Activated naive CD8-positive, alpha-beta T cell treated with anti-CD3 and anti-CD28 coated beads, Interleukin-2, amount 10 ng/mL, durations not matched to agents 7 days and 5 days (primary cell): ENCODE measurements around the gene PURA. TPM values are rescaled to one million over a fixed set of nuclear protein-coding genes. Genes with fewer than 3 reads are reported as not detected.

Source experiments
- ATAC-seq: fragments of 150-1000 bp; cut with Tn5 transposase; one replicate; pipeline ENCODE4 v1.10.0; 2021; ENCODE audit warnings: low read depth, moderate library complexity
- POLR2A ChIA-PET: fragments of 350-600 bp; sonication (Branson Sonifier 250); formaldehyde crosslinking; loops from one replicate; lab custom pipeline; 2021; ENCODE audit warnings: antibody characterized with exemption; lab: Charles Lee
- DNase-seq: peaks from one replicate; pipeline ENCODE4 v3.0.0; 2021
- H3K27ac Mint-ChIP-seq: one replicate; pipeline ENCODE4 v1.8.0; 2022; ENCODE audit warnings: mild to moderate bottlenecking, mixed read lengths
- H3K27me3 Mint-ChIP-seq: one replicate; pipeline ENCODE4 v1.8.0; 2022; ENCODE audit warnings: mild to moderate bottlenecking, moderate library complexity, mixed read lengths
- H3K36me3 Mint-ChIP-seq: one replicate; pipeline ENCODE4 v1.8.0; 2021; ENCODE audit warnings: mild to moderate bottlenecking, mixed read lengths
- H3K4me1 Mint-ChIP-seq: one replicate; pipeline ENCODE4 v1.8.0; 2021; ENCODE audit warnings: mixed read lengths
- H3K4me3 Mint-ChIP-seq: one replicate; pipeline ENCODE4 v1.8.0; 2022; ENCODE audit warnings: mild to moderate bottlenecking, moderate library complexity, mixed read lengths
- H3K9me3 Mint-ChIP-seq: one replicate; pipeline ENCODE4 v1.8.0; 2021; ENCODE audit warnings: mixed read lengths
- total RNA-seq, 2 experiments: library from RNA; stranded (reverse); gene quantifications; one replicate each; pipeline ENCODE4 v1.2.3, GENCODE V29; 2021

The PURA gene
- total RNA-seq, 2 experiments from 2014 or later: 19.8 TPM

- peaks cover 18% of the 10 kb centered on the region for H3K27me3 Mint-ChIP-seq
- H3K27ac Mint-ChIP-seq: peak overlapping the region; percentile 60
- peak overlapping the region; percentile 97 for H3K4me3 Mint-ChIP-seq
- no peak for DNase-seq
- ATAC-seq: no peak
- H3K4me1 Mint-ChIP-seq: peaks cover 49% of the 10 kb centered on the region
- peaks cover 5% of the 10 kb centered on the region for H3K36me3 Mint-ChIP-seq
- POLR2A ChIA-PET: interaction anchor here (0.6 to 1.3 kb wide), 3 partner anchors 11 to 224 kb away, joined by 3 to 6 read pairs (median 3); no protein-coding TSS in a partner anchor
- no peaks in the 10 kb centered on the region for H3K9me3 Mint-ChIP-seq
Observed at GRCh38 chr5:140112685-140113179, 1.2 kb upstream of the PURA start.

DNA sequence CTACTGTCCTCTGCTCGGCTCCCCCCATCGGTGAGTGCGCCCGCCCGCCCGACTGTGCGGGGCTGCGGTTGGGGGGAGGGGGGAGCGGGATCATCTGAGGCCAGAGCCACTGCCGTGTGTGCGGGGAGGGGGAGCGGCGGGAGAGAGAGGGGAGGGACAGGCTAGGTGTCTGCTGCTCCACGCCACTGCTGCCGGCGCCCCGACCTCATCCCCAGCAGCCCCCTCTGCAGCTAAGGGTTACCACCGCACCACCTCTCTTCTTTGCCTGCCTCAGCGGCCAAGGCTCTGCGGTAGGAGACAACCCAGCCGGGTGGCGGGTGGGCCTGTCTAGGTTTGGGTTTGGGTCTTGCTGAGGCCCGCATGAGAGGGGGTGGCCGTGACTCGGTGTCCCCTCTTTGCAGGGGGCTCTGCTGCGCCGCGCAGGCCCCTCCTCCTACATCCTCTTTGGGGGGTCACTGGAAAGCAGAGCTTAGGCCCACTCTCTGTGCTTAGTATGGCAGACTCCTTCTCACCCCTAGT, 670 bp upstream of the PURA start:
- Mint-ChIP-seq H3K9me3 (no peaks in the 10 kb centered on the region), H3K4me3 (peak overlapping the region; percentile 97), H3K27me3 (peaks cover 18% of the 10 kb centered on the region), H3K4me1 (peaks cover 54% of the 10 kb centered on the region), H3K27ac (peak overlapping the region; percentile 98), H3K36me3 (peaks cover 5% of the 10 kb centered on the region)
- ATAC-seq (peak; percentile 2), DNase-seq (no peak)
- POLR2A ChIA-PET: interaction anchor here (1.0 to 2.7 kb wide), 3 partner anchors 10 to 19 kb away, joined by 3 to 15 read pairs (median 3); no protein-coding TSS in a partner anchor

DNA sequence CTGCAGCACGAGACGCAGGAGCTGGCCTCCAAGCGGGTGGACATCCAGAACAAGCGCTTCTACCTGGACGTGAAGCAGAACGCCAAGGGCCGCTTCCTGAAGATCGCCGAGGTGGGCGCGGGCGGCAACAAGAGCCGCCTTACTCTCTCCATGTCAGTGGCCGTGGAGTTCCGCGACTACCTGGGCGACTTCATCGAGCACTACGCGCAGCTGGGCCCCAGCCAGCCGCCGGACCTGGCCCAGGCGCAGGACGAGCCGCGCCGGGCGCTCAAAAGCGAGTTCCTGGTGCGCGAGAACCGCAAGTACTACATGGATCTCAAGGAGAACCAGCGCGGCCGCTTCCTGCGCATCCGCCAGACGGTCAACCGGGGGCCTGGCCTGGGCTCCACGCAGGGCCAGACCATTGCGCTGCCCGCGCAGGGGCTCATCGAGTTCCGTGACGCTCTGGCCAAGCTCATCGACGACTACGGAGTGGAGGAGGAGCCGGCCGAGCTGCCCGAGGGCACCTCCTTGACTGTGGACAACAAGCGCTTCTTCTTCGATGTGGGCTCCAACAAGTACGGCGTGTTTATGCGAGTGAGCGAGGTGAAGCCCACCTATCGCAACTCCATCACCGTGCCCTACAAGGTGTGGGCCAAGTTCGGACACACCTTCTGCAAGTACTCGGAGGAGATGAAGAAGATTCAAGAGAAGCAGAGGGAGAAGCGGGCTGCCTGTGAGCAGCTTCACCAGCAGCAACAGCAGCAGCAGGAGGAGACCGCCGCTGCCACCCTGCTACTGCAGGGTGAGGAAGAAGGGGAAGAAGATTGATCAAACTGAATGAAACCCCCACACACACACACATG, 654 bp downstream of the PURA start:
- peak overlapping the region; percentile 98 for H3K27ac Mint-ChIP-seq
- peak overlapping the region; percentile 97 for H3K4me3 Mint-ChIP-seq
- H3K36me3 Mint-ChIP-seq: peaks cover 3% of the 10 kb centered on the region
- H3K9me3 Mint-ChIP-seq: no peaks in the 10 kb centered on the region
- H3K4me1 Mint-ChIP-seq: peaks cover 52% of the 10 kb centered on the region
- ATAC-seq: peak; percentile 27
- POLR2A ChIA-PET: interaction anchor here (0.5 to 2.7 kb wide), 4 partner anchors 9 to 1211 kb away, joined by 3 to 15 read pairs (median 6); no protein-coding TSS in a partner anchor
- peaks cover 18% of the 10 kb centered on the region for H3K27me3 Mint-ChIP-seq
- peak; percentile 75 for DNase-seq

GRCh38 chr5:140115186-140115500, 1.2 kb downstream of the PURA start:
- Mint-ChIP-seq H3K9me3 (no peaks in the 10 kb centered on the region), H3K4me1 (peaks cover 49% of the 10 kb centered on the region), H3K4me3 (peak overlapping the region; percentile 97), H3K36me3 (peaks cover 3% of the 10 kb centered on the region), H3K27ac (peak overlapping the region; percentile 98), H3K27me3 (peaks cover 16% of the 10 kb centered on the region)
- no peak for ATAC-seq
- POLR2A ChIA-PET: interaction anchor here (0.6 to 2.7 kb wide), 6 partner anchors 8 to 789 kb away, joined by 3 to 15 read pairs (median 4); no protein-coding TSS in a partner anchor
- DNase-seq: no peak

- ATAC-seq: no peak
- Mint-ChIP-seq H3K4me1 (peaks cover 44% of the 10 kb centered on the region), H3K27ac (no peak overlapping the region), H3K4me3 (peak overlapping the region; percentile 41), H3K27me3 (peaks cover 8% of the 10 kb centered on the region), H3K36me3 (peaks cover 7% of the 10 kb centered on the region), H3K9me3 (no peaks in the 10 kb centered on the region)
- no peak for DNase-seq
- POLR2A ChIA-PET: interaction anchor here (2.1 kb wide), 1 partner anchor 9 kb away, joined by 6 read pairs; no protein-coding TSS in a partner anchor
Observed at GRCh38 chr5:140116716-140117115, 2.8 kb downstream of the PURA start.

DNA sequence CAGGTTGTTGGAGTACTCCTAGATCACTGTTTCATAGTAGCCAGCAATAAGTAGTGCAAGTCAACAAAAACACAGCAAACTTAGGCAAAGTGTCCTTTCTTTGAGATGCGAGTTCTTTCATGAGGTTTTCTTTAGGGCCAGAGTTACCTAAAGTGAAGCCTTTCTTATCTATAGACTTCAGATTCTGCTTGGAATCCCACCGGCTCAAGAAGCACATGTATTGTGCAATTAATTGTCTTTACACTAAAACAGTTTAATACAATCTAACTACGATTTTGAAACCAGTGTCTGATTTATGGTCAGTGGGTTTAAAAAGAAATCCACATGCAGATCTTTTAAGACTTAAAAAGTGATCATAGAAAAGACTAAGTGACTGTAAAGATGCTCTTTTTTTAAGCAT, 3.6 kb downstream of the PURA start:
- no peak overlapping the region for H3K4me3 Mint-ChIP-seq
- no peak for ATAC-seq
- H3K9me3 Mint-ChIP-seq: no peaks in the 10 kb centered on the region
- H3K27ac Mint-ChIP-seq: no peak overlapping the region
- peaks cover 40% of the 10 kb centered on the region for H3K4me1 Mint-ChIP-seq
- H3K36me3 Mint-ChIP-seq: peaks cover 7% of the 10 kb centered on the region
- H3K27me3 Mint-ChIP-seq: no peaks in the 10 kb centered on the region
- POLR2A ChIA-PET: interaction anchor here (2.1 kb wide), 1 partner anchor 10 kb away, joined by 6 read pairs; no protein-coding TSS in a partner anchor
- DNase-seq: no peak

DNA sequence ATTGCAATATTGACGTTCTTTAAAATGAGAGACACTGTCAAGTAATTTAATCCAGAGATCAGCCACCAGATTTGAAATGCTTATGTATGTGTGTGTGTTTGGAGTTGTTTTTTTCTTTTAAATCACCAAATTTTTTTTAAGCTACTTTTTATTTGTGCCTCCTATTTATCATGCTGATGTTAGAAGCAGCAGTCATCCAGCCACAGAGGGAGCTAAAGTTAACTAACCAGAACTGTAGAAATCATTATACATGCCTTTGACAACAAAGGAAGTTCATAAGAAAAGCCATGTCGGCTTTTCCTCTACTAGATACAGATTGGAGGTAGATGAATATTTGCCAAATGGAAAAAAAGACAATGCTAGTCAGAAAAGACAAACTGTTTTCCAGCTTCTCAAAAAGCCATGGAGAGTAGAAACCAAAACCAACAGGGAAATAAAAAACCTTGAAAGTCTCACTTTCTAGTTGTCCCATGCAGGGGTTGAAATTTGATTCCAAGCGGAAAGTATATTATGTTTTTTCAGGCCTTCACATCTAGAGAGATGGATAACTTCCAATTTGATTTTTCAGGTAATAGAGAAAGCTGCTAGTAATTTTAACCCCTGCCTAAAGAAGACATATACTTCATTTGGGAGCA, 4.5 kb downstream of the PURA start:
- no peaks in the 10 kb centered on the region for H3K27me3 Mint-ChIP-seq
- POLR2A ChIA-PET: interaction anchor here (1.0 to 3.7 kb wide), 3 partner anchors 11 to 13 kb away, joined by 5 to 13 read pairs (median 6); no protein-coding TSS in a partner anchor
- no peaks in the 10 kb centered on the region for H3K9me3 Mint-ChIP-seq
- H3K36me3 Mint-ChIP-seq: peaks cover 7% of the 10 kb centered on the region
- peaks cover 41% of the 10 kb centered on the region for H3K4me1 Mint-ChIP-seq
- DNase-seq (no peak), ATAC-seq (no peak)
- no peak overlapping the region for H3K4me3 Mint-ChIP-seq
- H3K27ac Mint-ChIP-seq: no peak overlapping the region

GRCh38 chr5:140125637-140126036, 11.7 kb downstream of the PURA start, which contains the start of gene IGIP:
Gene IGIP (plus strand): TSS chr5:140125937. CDS start chr5:140128477, 2,540 bp downstream.
- H3K4me1 Mint-ChIP-seq: peaks cover 20% of the 10 kb centered on the region
- no peaks in the 10 kb centered on the region for H3K9me3 Mint-ChIP-seq
- POLR2A ChIA-PET: no interaction called here
- no peak for DNase-seq
- peaks cover 4% of the 10 kb centered on the region for H3K36me3 Mint-ChIP-seq
- ATAC-seq: no peak
- H3K27me3 Mint-ChIP-seq: no peaks in the 10 kb centered on the region
- H3K4me3 Mint-ChIP-seq: no peak within 1 kb of the TSS
- no peak within 1 kb of the TSS for H3K27ac Mint-ChIP-seq

DNA sequence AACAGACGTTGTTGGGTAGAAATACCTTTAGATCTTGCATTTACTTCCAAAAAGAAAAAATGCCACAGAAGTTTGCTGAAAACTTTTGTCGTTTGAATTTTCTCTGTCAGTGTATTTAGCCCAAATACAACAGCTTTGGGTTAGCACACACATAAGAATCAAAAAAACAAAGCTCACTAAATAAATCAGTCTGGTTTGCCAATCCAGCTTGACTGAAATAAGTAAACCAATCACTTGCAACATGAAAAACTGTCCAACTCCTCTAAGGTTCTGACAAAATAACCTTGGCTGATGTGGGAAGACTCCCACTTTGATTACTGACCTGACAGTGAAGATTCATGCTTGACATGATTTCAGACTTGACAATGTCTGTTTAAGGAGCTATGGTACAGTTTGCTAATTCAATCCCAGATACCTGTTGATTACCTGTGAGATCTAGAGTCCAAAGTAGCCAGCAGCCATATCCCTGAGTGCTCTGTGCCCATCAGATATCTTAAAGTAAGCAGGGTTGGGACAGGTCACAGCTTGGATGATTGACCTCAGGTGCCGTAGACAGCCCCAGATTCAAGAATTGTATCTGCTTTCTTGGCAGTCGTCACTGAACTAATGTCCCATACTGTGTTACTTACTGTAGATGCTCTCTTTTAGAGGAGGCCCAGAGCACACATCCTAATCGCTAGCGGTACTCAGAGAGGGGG, 12.6 kb downstream of the PURA start:
- no peak overlapping the region for H3K27ac Mint-ChIP-seq
- DNase-seq (no peak), ATAC-seq (no peak)
- POLR2A ChIA-PET: interaction anchor here (1.0 kb wide), 1 partner anchor 12 kb away, joined by 8 read pairs; the partner anchor contains the start of gene PURA
- H3K36me3 Mint-ChIP-seq: peaks cover 2% of the 10 kb centered on the region
- H3K27me3 Mint-ChIP-seq: no peaks in the 10 kb centered on the region
- no peak overlapping the region for H3K4me3 Mint-ChIP-seq
- H3K9me3 Mint-ChIP-seq: no peaks in the 10 kb centered on the region
- peaks cover 24% of the 10 kb centered on the region for H3K4me1 Mint-ChIP-seq

- Mint-ChIP-seq H3K9me3 (no peaks in the 10 kb centered on the region), H3K4me1 (peaks cover 31% of the 10 kb centered on the region), H3K27me3 (no peaks in the 10 kb centered on the region), H3K27ac (no peak overlapping the region), H3K4me3 (no peak overlapping the region), H3K36me3 (no peaks in the 10 kb centered on the region)
- ATAC-seq (no peak), DNase-seq (no peak)
- POLR2A ChIA-PET: no interaction called here
Observed at GRCh38 chr5:140128376-140128775, 14.5 kb downstream of the PURA start.

GRCh38 chr5:140130949-140131733, 17.2 kb downstream of the PURA start:
- DNase-seq (no peak), ATAC-seq (peak; percentile 50)
- no peaks in the 10 kb centered on the region for H3K9me3 Mint-ChIP-seq
- H3K4me1 Mint-ChIP-seq: peaks cover 33% of the 10 kb centered on the region
- H3K27ac Mint-ChIP-seq: no peak overlapping the region
- peaks cover 4% of the 10 kb centered on the region for H3K27me3 Mint-ChIP-seq
- POLR2A ChIA-PET: interaction anchor here (0.7 to 1.2 kb wide), 2 partner anchors 13 to 24 kb away, joined by 3 to 5 read pairs; no protein-coding TSS in a partner anchor
- no peak overlapping the region for H3K4me3 Mint-ChIP-seq
- H3K36me3 Mint-ChIP-seq: no peaks in the 10 kb centered on the region

DNA sequence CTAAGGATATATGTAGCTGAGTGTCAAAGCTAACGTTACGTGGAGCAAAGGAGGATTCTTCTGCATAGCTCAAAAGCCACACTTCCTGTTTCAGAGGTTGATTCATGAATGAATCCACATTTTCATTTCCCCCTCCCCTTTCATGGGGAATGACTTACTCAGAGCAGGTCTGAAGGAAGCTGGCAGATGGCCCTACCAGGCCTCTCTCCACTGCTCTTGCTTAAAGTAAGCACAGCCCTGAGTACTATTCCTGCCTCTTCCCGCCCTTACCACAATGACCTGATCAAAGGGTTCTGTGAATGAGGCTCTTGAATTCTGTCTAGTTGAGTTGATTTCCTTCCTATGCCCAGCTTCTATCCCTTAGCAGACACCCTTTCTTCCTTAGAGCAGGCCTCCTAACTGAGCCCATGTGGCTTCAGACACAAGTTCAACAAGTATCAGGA, 18.1 kb downstream of the PURA start:
- H3K36me3 Mint-ChIP-seq: no peaks in the 10 kb centered on the region
- peaks cover 34% of the 10 kb centered on the region for H3K4me1 Mint-ChIP-seq
- ATAC-seq (peak; percentile 68), DNase-seq (no peak)
- H3K9me3 Mint-ChIP-seq: no peaks in the 10 kb centered on the region
- peak overlapping the region; percentile 19 for H3K27ac Mint-ChIP-seq
- peaks cover 6% of the 10 kb centered on the region for H3K27me3 Mint-ChIP-seq
- H3K4me3 Mint-ChIP-seq: peak overlapping the region; percentile 46
- POLR2A ChIA-PET: interaction anchor here (0.7 to 1.2 kb wide), 3 partner anchors 14 to 25 kb away, joined by 3 to 5 read pairs (median 3); partner anchors contain the start of gene PURA
